Mammary epithelial cell (primary cell): ENCODE data around the gene TEX19.

Source experiments
- EZH2 ChIP-seq: IDR thresholded peaks from 2 replicates; pipeline ENCODE4 v1.6.1; 2012; ENCODE audit warnings: low read length, inconsistent platforms, borderline replicate concordance
- TF ChIP-seq, protein P1 (sequence below), 2 donors: IDR thresholded peaks in 1 of 2; conservative IDR thresholded peaks in 1 of 2; 2 replicates each; pipeline ENCODE4 v1.5.1; 2011 to 2012; ENCODE audit warnings: inconsistent platforms in 2 of 2, low read length in 2 of 2, mild to moderate bottlenecking in 2 of 2, control low read depth in 1 of 2, low read depth in 1 of 2; ENCODE audit not compliant: insufficient read depth in 1 of 2; ENCODE audit errors: extremely low read depth in 1 of 2

DNA sequence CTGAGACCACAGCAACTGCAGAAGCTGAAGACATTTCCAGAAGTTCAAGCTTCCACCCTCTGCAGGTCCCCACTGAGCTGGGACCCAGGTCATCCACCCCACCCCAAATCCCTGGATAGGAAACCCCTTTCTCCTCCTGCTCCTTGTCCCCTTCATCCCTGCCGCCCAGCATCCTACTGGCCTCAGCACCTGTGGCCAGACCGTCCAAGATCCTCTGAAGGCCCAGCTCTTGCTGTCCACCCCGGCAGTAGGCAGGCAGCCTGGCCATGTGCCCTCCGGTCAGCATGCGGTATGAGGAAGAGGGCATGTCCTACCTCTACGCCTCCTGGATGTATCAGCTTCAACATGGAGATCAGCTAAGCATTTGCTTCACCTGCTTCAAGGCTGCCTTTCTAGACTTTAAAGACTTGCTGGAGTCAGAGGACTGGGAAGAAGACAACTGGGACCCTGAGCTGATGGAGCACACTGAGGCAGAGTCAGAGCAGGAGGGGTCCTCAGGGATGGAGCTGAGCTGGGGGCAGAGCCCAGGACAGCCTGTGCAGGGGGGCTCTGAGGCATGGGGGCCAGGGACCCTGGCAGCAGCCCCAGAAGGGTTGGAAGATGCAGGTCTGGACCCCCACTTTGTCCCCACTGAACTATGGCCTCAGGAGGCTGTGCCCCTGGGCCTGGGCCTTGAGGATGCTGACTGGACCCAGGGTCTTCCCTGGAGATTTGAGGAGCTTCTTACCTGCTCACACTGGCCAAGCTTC lies 3.0 kb downstream of the TEX19 start:
- TF ChIP-seq, protein P1, sequence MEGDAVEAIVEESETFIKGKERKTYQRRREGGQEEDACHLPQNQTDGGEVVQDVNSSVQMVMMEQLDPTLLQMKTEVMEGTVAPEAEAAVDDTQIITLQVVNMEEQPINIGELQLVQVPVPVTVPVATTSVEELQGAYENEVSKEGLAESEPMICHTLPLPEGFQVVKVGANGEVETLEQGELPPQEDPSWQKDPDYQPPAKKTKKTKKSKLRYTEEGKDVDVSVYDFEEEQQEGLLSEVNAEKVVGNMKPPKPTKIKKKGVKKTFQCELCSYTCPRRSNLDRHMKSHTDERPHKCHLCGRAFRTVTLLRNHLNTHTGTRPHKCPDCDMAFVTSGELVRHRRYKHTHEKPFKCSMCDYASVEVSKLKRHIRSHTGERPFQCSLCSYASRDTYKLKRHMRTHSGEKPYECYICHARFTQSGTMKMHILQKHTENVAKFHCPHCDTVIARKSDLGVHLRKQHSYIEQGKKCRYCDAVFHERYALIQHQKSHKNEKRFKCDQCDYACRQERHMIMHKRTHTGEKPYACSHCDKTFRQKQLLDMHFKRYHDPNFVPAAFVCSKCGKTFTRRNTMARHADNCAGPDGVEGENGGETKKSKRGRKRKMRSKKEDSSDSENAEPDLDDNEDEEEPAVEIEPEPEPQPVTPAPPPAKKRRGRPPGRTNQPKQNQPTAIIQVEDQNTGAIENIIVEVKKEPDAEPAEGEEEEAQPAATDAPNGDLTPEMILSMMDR (conservative IDR thresholded peaks at IDR 0.05 in 1 of 2, IDR thresholded peaks at IDR 0.05 in 1 of 2; ENCODE audit: extremely low read depth in 1 of 2, insufficient read depth in 1 of 2, low read depth in 1 of 2, low read length in 2 of 2) = no peak
- no peak for TF ChIP-seq EZH2
